ENCODE measurements around the gene PRKACA.

DNA sequence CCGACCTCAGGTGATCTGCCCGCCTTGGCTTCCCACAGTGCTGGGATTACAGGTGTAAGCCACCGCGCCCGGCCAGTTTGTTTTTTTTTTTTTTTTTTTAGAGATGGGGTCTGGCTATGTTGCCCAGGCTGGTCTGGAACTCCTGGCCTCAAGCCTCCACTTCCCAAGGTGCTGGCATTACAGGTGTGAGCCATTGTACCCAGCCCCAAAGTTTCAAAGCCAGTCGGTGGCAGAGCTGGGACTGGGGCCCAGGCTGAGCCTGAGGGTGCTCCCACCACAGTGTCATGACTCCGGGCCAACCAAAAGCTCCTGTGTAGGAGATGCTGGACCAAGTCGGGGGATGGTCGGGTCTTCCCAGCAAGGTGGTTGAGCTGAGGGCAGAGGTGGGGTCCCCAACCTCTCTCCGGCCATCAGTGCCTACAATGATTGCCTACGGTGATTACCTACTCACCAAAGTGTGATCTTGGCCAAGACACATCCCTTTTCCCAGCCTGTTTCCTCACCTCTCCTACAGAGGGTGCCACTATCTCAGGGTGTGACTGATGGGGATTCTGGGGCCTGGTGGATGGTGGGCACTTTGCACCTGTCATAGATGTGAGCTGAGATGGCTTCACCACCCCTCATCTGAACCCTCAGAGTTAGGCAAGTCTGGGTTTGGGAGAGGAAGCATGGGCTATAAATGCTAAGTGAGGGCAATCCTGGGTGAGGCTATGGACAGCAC is 21.1 kb downstream of the PRKACA start:
- TF ChIP-seq POLR2A (IDR thresholded peaks at IDR 0.05; ENCODE audit: low read length): no peak
- no peak for TF ChIP-seq GATA1 (IDR thresholded peaks at IDR 0.05; ENCODE audit: low read depth, low read length)

Measured in erythroblast (primary cell).